Prostate gland (tissue), 2 donors: Measurements from ENCODE around the gene DNAI2. TPM values are rescaled to one million over a fixed set of nuclear protein-coding genes. Genes with fewer than 3 reads are reported as not detected.
A peak's percentile ranks its signal among the peaks of the same experiment; 100 is the strongest.

Experiments
- DNase-seq: peaks from one replicate; pipeline ENCODE4 v3.0.0-alpha.2; 2019; ENCODE audit warnings: low spot score
- H3K27ac ChIP-seq, 2 donors: fragments of 200-600 bp; sonication (generic); 2 replicates each; pipeline ENCODE4 v1.5.1; 2017 to 2019
- H3K27me3 ChIP-seq: fragments of 200-600 bp; sonication (generic); replicated peaks from 2 replicates; pipeline ENCODE4 v1.5.1; 2019; ENCODE audit not compliant: insufficient read depth
- H3K36me3 ChIP-seq, 2 donors: fragments of 200-600 bp; sonication (generic); 1 replicate in 1 of 2; 2 replicates in 1 of 2; pipeline versions ENCODE4 v1.5.1 to v1.8.1; 2017 to 2019
- H3K4me1 ChIP-seq: fragments of 200-600 bp; sonication (generic); replicated peaks from 2 replicates; pipeline ENCODE4 v1.5.1; 2019
- H3K4me3 ChIP-seq, 2 donors: fragments of 200-600 bp; sonication (generic); 2 replicates each; pipeline ENCODE4 v1.5.1; 2017 to 2019
- H3K9me3 ChIP-seq: fragments of 200-600 bp; sonication (generic); 2 replicates; pipeline ENCODE4 v1.5.1; 2017
- POLR2A ChIP-seq: fragments of 450-650 bp; IDR thresholded peaks from one replicate; pipeline ENCODE4 v1.6.1; 2016; ENCODE audit warnings: antibody characterized with exemption, mild to moderate bottlenecking
- POLR2AphosphoS5 ChIP-seq: sonication (generic); formaldehyde crosslinking; IDR thresholded peaks from one replicate; pipeline ENCODE4 v1.6.1; 2017; ENCODE audit warnings: antibody characterized with exemption
- WGBS: methylation state at CpG from one replicate; pipeline ENCODE4 v1.1.5; 2018; 5-methylcytosine and 5-hydroxymethylcytosine counted together
- intact Hi-C: fragments of 100-400 bp; cut with DNase I; formaldehyde crosslinking; loops from one replicate; pipeline ENCODE4 v1.14.2; 2022
- total RNA-seq, 2 donors: library from RNA; depleted of rRNA; stranded (reverse); fragments of >200 nt; gene quantifications; one replicate each; pipeline ENCODE4 v1.1.0, GENCODE V29; 2016
- TF ChIP-seq, protein P1 (sequence below), 4 experiments: fragments of 200-600 bp in 2 of 4; fragments of 450-650 bp in 2 of 4; sonication (generic) in 2 of 4; IDR thresholded peaks; 1 replicate in 3 of 4; 2 replicates in 1 of 4; pipeline ENCODE4 v1.5.1; 2016 to 2019; ENCODE audit warnings: antibody characterized with exemption in 4 of 4, mild to moderate bottlenecking in 2 of 4, moderate library complexity in 2 of 4

DNAI2 gene
- total RNA-seq, 2 donors from 2014 or later: 4.3 TPM; not detected in 1

DNA sequence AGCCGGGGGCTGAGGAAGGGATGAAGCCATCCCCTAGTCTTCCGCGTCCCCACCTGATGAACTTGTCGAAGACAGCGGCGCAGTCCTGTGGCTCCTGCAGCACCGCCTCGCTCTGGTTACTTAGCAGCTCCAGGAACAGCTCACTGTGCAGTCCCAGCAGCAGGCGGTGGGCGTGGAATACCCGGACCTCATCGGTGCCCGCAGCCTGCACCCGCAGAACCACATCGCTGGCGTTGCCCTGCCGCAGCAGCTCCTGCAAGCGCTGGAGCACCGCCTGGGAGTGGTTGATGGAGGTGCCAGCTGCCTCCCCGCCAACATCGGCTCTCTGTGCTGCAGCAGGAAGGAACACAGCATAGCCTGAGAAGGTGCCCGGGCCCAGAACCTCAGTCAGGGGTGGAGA lies 85.9 kb downstream of the DNAI2 start:
- no peak for TF ChIP-seq POLR2A
- H3K27me3 ChIP-seq: peaks cover 26% of the 10 kb centered on the region
- no peak for DNase-seq
- intact Hi-C loops: no loop called here
- H3K27ac ChIP-seq: no peak overlapping the region
- H3K36me3 ChIP-seq: no peaks in the 10 kb centered on the region
- 92% methylated on average over 22 of the region's 22 CpGs for WGBS
- H3K4me1 ChIP-seq: no peaks in the 10 kb centered on the region
- no peaks in the 10 kb centered on the region for H3K9me3 ChIP-seq
- no peak overlapping the region for H3K4me3 ChIP-seq

DNA sequence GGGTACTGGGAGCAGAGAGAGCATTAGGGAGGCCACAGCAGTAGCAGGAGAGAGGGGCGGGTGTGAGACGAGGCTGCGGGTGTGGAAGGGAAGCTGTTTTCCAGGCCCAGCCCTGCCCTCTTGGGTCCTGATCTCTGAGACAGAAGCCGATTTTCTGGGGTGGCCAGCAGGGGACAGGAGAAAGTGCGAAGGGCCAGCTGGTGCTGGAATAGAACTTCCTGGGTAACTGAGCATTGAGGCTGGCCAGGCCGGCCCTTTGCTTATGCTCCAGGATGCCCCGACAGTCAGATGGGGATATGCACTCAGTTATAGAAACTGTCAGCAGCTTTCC lies 86.8 kb downstream of the DNAI2 start:
- H3K27ac ChIP-seq: no peak overlapping the region
- WGBS: 60% methylated on average over 7 of the region's 7 CpGs
- no peaks in the 10 kb centered on the region for H3K4me1 ChIP-seq
- intact Hi-C loops: no loop called here
- no peaks in the 10 kb centered on the region for H3K36me3 ChIP-seq
- TF ChIP-seq, protein P1, sequence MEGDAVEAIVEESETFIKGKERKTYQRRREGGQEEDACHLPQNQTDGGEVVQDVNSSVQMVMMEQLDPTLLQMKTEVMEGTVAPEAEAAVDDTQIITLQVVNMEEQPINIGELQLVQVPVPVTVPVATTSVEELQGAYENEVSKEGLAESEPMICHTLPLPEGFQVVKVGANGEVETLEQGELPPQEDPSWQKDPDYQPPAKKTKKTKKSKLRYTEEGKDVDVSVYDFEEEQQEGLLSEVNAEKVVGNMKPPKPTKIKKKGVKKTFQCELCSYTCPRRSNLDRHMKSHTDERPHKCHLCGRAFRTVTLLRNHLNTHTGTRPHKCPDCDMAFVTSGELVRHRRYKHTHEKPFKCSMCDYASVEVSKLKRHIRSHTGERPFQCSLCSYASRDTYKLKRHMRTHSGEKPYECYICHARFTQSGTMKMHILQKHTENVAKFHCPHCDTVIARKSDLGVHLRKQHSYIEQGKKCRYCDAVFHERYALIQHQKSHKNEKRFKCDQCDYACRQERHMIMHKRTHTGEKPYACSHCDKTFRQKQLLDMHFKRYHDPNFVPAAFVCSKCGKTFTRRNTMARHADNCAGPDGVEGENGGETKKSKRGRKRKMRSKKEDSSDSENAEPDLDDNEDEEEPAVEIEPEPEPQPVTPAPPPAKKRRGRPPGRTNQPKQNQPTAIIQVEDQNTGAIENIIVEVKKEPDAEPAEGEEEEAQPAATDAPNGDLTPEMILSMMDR (IDR thresholded peaks at IDR 0.05): no peak
- TF ChIP-seq POLR2A (no peak), POLR2AphosphoS5 (no peak)
- H3K9me3 ChIP-seq: no peaks in the 10 kb centered on the region
- peaks cover 19% of the 10 kb centered on the region for H3K27me3 ChIP-seq
- no peak overlapping the region for H3K4me3 ChIP-seq
- no peak for DNase-seq

DNA sequence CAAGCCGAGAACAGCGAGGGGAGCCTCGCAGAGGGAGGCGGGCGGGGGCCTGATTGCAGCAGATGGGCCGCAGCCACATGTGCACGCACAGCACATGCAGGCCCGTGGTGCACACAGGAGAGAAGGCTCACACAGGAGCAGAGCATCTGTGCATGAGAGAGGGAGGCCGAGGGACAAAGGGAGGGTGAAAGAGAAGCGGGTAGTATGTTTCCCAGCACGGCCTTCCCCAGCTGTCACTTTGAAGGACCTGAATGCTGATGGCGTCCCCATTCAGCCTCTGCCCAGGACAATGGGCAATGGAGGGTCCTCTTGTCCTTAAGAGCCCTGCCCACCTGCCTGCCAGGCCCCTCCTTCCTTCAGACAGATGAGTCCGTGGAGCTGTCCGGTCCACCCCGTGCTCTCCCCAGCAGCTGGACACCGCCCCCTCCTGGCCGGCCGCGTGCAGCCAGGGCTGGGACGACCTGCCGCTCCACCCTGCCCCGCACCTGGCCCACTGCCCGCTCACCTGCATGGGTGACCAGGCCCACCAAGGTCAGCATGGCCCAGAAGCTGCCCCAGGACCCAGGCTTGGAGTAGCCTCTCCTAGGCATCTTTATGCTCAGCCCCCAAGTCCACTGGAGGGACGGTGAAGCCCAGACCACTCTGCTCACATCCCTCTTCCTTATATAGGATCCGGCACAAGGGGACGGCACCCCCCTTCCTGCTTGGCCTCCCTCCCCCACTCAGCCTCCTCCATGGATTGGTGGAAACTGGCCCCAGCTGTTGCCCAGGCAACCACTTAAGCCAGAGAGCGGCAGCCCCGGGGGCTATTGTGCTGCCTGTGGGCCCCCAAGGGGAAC lies 87.4 kb downstream of the DNAI2 start, which contains the start of gene BTBD17:
BTBD17 (minus strand) TSS at position 639 of the 839 bp plus-strand sequence; CDS start at position 590, 49 bp downstream.
- H3K4me1 ChIP-seq: no peaks in the 10 kb centered on the region
- DNase-seq: peak; percentile 19
- TF ChIP-seq, protein P1 (IDR thresholded peaks at IDR 0.05): peak; percentile 28 to 65 (median 62)
- no peak for TF ChIP-seq POLR2A
- intact Hi-C loops: no loop called here
- no peak within 1 kb of the TSS for H3K27ac ChIP-seq
- H3K4me3 ChIP-seq: no peak within 1 kb of the TSS
- no peaks in the 10 kb centered on the region for H3K9me3 ChIP-seq
- peaks cover 13% of the 10 kb centered on the region for H3K27me3 ChIP-seq
- WGBS: 35% methylated on average over 21 of the region's 28 CpGs
- H3K36me3 ChIP-seq: no peaks in the 10 kb centered on the region

DNA sequence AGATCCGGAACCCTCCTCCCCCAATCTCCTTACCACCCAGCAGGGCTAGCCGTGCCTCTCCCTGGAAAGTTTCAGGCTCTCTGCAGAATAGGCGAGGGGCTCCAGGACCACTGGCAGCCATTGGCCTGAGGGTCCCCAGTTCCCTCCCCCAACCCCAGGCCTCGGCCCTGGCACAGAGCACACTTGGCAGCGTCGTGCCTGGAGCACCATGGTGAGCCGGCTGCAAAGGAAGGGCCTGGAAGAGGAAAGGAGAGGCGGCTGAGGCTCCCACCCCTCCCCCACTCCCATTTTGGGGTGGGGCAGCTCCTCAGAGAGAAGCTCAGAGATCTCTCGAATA lies 88.0 kb downstream of the DNAI2 start:
- intact Hi-C loops: no loop called here
- no peak overlapping the region for H3K4me3 ChIP-seq
- TF ChIP-seq POLR2A (no peak), POLR2AphosphoS5 (no peak)
- TF ChIP-seq, protein P1 (IDR thresholded peaks at IDR 0.05): no peak
- H3K27ac ChIP-seq: no peak overlapping the region
- H3K36me3 ChIP-seq: no peaks in the 10 kb centered on the region
- no peaks in the 10 kb centered on the region for H3K4me1 ChIP-seq
- peaks cover 12% of the 10 kb centered on the region for H3K27me3 ChIP-seq
- H3K9me3 ChIP-seq: no peaks in the 10 kb centered on the region
- DNase-seq: no peak
- WGBS: 17% methylated on average over 9 of the region's 9 CpGs

DNA sequence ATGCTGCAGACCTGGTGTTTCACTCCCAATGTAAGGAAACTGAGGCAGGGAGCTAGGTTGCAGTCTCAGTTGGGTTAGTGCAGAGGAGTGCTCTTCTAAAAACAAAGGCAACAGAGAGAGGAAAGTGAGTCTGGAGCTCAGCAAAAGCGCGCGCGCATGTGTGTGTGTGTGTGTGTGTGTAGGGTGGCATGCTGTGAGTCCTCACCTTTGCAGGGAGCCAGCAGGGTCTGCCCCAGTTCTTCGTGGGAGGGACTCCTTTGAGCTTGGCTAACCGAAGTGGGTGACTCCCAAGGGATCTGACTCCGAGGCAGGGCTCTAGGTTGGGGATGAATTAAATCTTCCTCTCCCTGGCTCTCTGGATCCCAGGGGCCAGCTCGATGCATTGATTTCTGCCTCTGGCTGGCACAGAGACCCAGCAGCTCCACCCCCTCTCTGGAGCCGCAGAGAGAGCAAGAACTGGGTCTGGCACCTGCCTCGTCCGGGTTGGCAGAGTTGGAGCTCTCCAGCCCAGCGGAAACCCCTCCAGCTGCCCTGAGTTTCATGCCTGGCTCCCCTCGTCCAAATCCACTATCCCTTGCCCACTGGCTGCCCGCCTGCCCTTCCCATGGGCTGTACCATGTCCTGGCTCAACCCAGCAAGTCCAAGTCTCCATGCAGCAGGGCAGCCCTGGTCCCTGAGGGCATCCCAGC lies 88.9 kb downstream of the DNAI2 start:
- Histone ChIP-seq H3K36me3 (no peaks in the 10 kb centered on the region), H3K4me1 (no peaks in the 10 kb centered on the region), H3K27me3 (peaks cover 4% of the 10 kb centered on the region), H3K9me3 (no peaks in the 10 kb centered on the region), H3K4me3 (no peak overlapping the region), H3K27ac (no peak overlapping the region)
- intact Hi-C loops: no loop called here
- whole genome bisulfite sequencing: 41% methylated on average over 14 of the region's 14 CpGs
- no peak for DNase-seq
- TF ChIP-seq POLR2AphosphoS5 (no peak), POLR2A (no peak)
- TF ChIP-seq, protein P1 (IDR thresholded peaks at IDR 0.05): no peak

Other genes with a start within 250 kb of the DNAI2 start
- gene RPL38, start 70.6 kb upstream of the DNAI2 start, total RNA-seq: 100 to 1,000 TPM; 531 to 611 TPM
- gene TTYH2, start 60.7 kb upstream of the DNAI2 start, total RNA-seq: 10 to 100 TPM in 1 of 2 donors, 1 to 10 TPM in 1; 7.7 to 43.3 TPM
- gene KIF19, start 52.0 kb downstream of the DNAI2 start, total RNA-seq: under 1 TPM; 0.36 to 0.62 TPM
- gene BTBD17, start 87.6 kb downstream of the DNAI2 start, total RNA-seq: not detected
- 1 to 10 TPM in 1 of 2 donors, not detected in 1; 3.6 TPM for gene GPR142, start 93.3 kb downstream of the DNAI2 start, total RNA-seq
- gene GPRC5C, start 157.9 kb downstream of the DNAI2 start, total RNA-seq: 100 to 1,000 TPM in 1 of 2 donors, 10 to 100 TPM in 1; 66.3 to 186 TPM
- 1 to 10 TPM; 2.1 to 4.1 TPM for gene CD300A, start 192.4 kb downstream of the DNAI2 start, total RNA-seq